Breast epithelium (tissue), 4 donors: ENCODE data around the gene PROCA1. TPM values are rescaled to one million over a fixed set of nuclear protein-coding genes. Genes with fewer than 3 reads are reported as not detected.
"Not testable (repeated sequence)": the region's sequence is repeated elsewhere in the genome, so short reads cannot be mapped to it uniquely, and the experiment has no call there.

ENCODE experiments used
- DNase-seq, 2 donors: peaks; one replicate each; pipeline ENCODE4 v3.0.0-alpha.2; 2019; ENCODE audit warnings: low spot score in 2 of 2
- H3K27ac ChIP-seq, 2 donors: fragments of 200-600 bp; sonication (generic) in 1 of 2; one replicate each; pipeline ENCODE4 v1.5.1; 2016 to 2019; ENCODE audit warnings: mild to moderate bottlenecking in 1 of 2
- H3K27me3 ChIP-seq, 2 donors: fragments of 200-600 bp; sonication (generic) in 1 of 2; one replicate each; pipeline versions ENCODE4 v1.5.1 to v1.6.0; 2017 to 2019; ENCODE audit warnings: control low read depth in 1 of 2, mild to moderate bottlenecking in 1 of 2
- H3K36me3 ChIP-seq: fragments of 200-600 bp; one replicate; pipeline ENCODE4 v1.5.1; 2019
- H3K4me1 ChIP-seq, 2 donors: fragments of 200-600 bp; sonication (generic); one replicate each; pipeline ENCODE4 v1.5.1; 2016 to 2019; ENCODE audit warnings: control low read depth in 1 of 2
- H3K4me3 ChIP-seq, 3 donors: fragments of 200-600 bp; sonication (generic); 1 replicate in 2 of 3; 2 replicates in 1 of 3; pipeline ENCODE4 v1.5.1; 2016 to 2019; ENCODE audit warnings: mild to moderate bottlenecking in 3 of 3, moderate library complexity in 2 of 3
- H3K9me3 ChIP-seq, 2 donors: fragments of 200-600 bp; sonication (generic) in 1 of 2; one replicate each; pipeline ENCODE4 v1.5.1; 2016 to 2019; ENCODE audit warnings: control low read depth in 1 of 2
- CTCF ChIP-seq, 3 donors: fragments of 450-650 bp; IDR thresholded peaks; one replicate each; pipeline ENCODE4 v1.5.1; 2016 to 2017; ENCODE audit warnings: antibody characterized with exemption in 3 of 3, mild to moderate bottlenecking in 3 of 3, moderate library complexity in 3 of 3
- POLR2A ChIP-seq: fragments of 450-650 bp; IDR thresholded peaks from one replicate; pipeline ENCODE4 v1.6.1; 2016; ENCODE audit warnings: antibody characterized with exemption, mild to moderate bottlenecking, moderate library complexity
- POLR2AphosphoS5 ChIP-seq, 3 donors: sonication (generic); formaldehyde crosslinking; IDR thresholded peaks; one replicate each; pipeline ENCODE4 v1.6.1; 2017; ENCODE audit warnings: antibody characterized with exemption in 3 of 3
- intact Hi-C: fragments of 100-400 bp; cut with DNase I; formaldehyde crosslinking; loops from one replicate; pipeline ENCODE4 v1.15.1; 2023; ENCODE audit warnings: low total_unique reads
- total RNA-seq, 3 donors: library from RNA; depleted of rRNA; stranded (reverse); fragments of >200 nt; gene quantifications; one replicate each; pipeline ENCODE4 v1.1.0, GENCODE V29; 2016

PROCA1 gene
- total RNA-seq, 3 donors from 2014 or later = 1.6 to 2.3 (median 1.6) TPM

GRCh38 chr17:28726226-28726626 lies 14.5 kb upstream of the PROCA1 start, which contains the start of gene TLCD1:
TLCD1 (minus strand) TSS chr17:28726233; CDS start chr17:28726097, 136 bp downstream.
- peaks cover 9 to 12% of the 10 kb centered on the region in 2 donors for H3K4me1 ChIP-seq

GRCh38 chr17:28725660-28726225 lies 14.1 kb upstream of the PROCA1 start:
- intact Hi-C loops = no loop called here
- Histone ChIP-seq H3K9me3 (no peaks in the 10 kb centered on the region), H3K36me3 (no peaks in the 10 kb centered on the region), H3K27me3 (no peaks in the 10 kb centered on the region), H3K4me1 (peaks cover 12 to 13% of the 10 kb centered on the region in 2 donors), H3K27ac (peak overlapping the region; percentile 99), H3K4me3 (peak overlapping the region; percentile 74 to 83 (median 77))
- TF ChIP-seq CTCF (IDR thresholded peaks at IDR 0.05) = no peak
- no peak for TF ChIP-seq POLR2A
- TF ChIP-seq POLR2AphosphoS5 (IDR thresholded peaks at IDR 0.05) = peak in 2 of 3 donors; percentile 15 to 18
- DNase-seq = no peak

More at GRCh38 chr17:28726226-28726626, 14.5 kb upstream of the PROCA1 start, which contains the start of gene TLCD1:
- H3K4me3 ChIP-seq = peak within 1 kb of the TSS; percentile 74 to 83 (median 77)
- intact Hi-C loops = no loop called here
- no peaks in the 10 kb centered on the region for H3K36me3 ChIP-seq
- no peaks in the 10 kb centered on the region for H3K9me3 ChIP-seq
- no peaks in the 10 kb centered on the region for H3K27me3 ChIP-seq
- no peak for TF ChIP-seq POLR2AphosphoS5 (IDR thresholded peaks at IDR 0.05)
- TF ChIP-seq CTCF (IDR thresholded peaks at IDR 0.05) = no peak
- TF ChIP-seq POLR2A = no peak
- H3K27ac ChIP-seq = peak within 1 kb of the TSS; percentile 99
- no peak for DNase-seq

- H3K27ac ChIP-seq = peak overlapping the region; percentile 99
- H3K4me3 ChIP-seq = peak overlapping the region; percentile 74 to 83 (median 77)
- no peaks in the 10 kb centered on the region for H3K27me3 ChIP-seq
- DNase-seq = no peak
- intact Hi-C loops = no loop called here
- H3K9me3 ChIP-seq = no peaks in the 10 kb centered on the region
- peaks cover 12 to 15% of the 10 kb centered on the region in 2 donors for H3K4me1 ChIP-seq
- TF ChIP-seq POLR2AphosphoS5 (IDR thresholded peaks at IDR 0.05) = peak in 1 of 3 donors; percentile 19
- TF ChIP-seq CTCF (IDR thresholded peaks at IDR 0.05) = no peak
- no peaks in the 10 kb centered on the region for H3K36me3 ChIP-seq
Measured at GRCh38 chr17:28725166-28725659, 13.5 kb upstream of the PROCA1 start.

GRCh38 chr17:28724500-28725165 lies 12.9 kb upstream of the PROCA1 start:
- intact Hi-C loops = no loop called here
- no peak for DNase-seq
- no peaks in the 10 kb centered on the region for H3K27me3 ChIP-seq
- H3K36me3 ChIP-seq = no peaks in the 10 kb centered on the region
- no peaks in the 10 kb centered on the region for H3K9me3 ChIP-seq
- H3K4me1 ChIP-seq = peaks cover 12 to 15% of the 10 kb centered on the region in 2 donors
- TF ChIP-seq CTCF (IDR thresholded peaks at IDR 0.05) (no peak), POLR2A (no peak), POLR2AphosphoS5 (IDR thresholded peaks at IDR 0.05) (no peak)
- no peak overlapping the region for H3K4me3 ChIP-seq
- H3K27ac ChIP-seq = peak overlapping the region; percentile 99

GRCh38 chr17:28723836-28724499 lies 12.3 kb upstream of the PROCA1 start:
- DNase-seq, H3K9me3 ChIP-seq, H3K27me3 ChIP-seq, H3K36me3 ChIP-seq, intact Hi-C loops, H3K4me3 ChIP-seq: not testable (repeated sequence)
- peaks cover 12 to 15% of the 10 kb centered on the region in 2 donors for H3K4me1 ChIP-seq
- H3K27ac ChIP-seq = peak overlapping the region; percentile 99
